NCI-H2171 treated with DMSO at 0.1 percent for 48 hours (cell line): ENCODE results near the gene SLC39A11.

ENCODE experiments used
- DNase-seq: peaks from one replicate; lab custom pipeline; 2025; lab: John Stamatoyannopoulos, UW

The SLC39A11 gene

GRCh38 chr17:72870367-72870985, 222.0 kb downstream of the SLC39A11 start:
- DNase-seq, result no peak

GRCh38 chr17:72869630-72870029, 222.9 kb downstream of the SLC39A11 start:
- DNase-seq, result peak; percentile 11

- no peak for DNase-seq
These were observed 226.5 kb downstream of the SLC39A11 start for GRCh38 chr17:72865954-72866353.

GRCh38 chr17:72863526-72864211, 228.8 kb downstream of the SLC39A11 start:
- peak; percentile 60 for DNase-seq

- peak; percentile 73 for DNase-seq
These were observed 230.1 kb downstream of the SLC39A11 start for GRCh38 chr17:72862276-72862999.

- DNase-seq, result no peak
These were observed 230.7 kb downstream of the SLC39A11 start for GRCh38 chr17:72861811-72862210.

- no peak for DNase-seq
These were observed 231.7 kb downstream of the SLC39A11 start for GRCh38 chr17:72860778-72861177.

GRCh38 chr17:72858826-72859495, 233.5 kb downstream of the SLC39A11 start:
- no peak for DNase-seq

GRCh38 chr17:72853440-72854415, 238.8 kb downstream of the SLC39A11 start:
- DNase-seq, result no peak

GRCh38 chr17:72852277-72852938, 240.1 kb downstream of the SLC39A11 start:
- DNase-seq, result no peak

- no peak for DNase-seq
These were observed 241.9 kb downstream of the SLC39A11 start for GRCh38 chr17:72850410-72851118.

- no peak for DNase-seq
These were observed 246.1 kb downstream of the SLC39A11 start for GRCh38 chr17:72846399-72846798.

GRCh38 chr17:72843591-72843990, 248.9 kb downstream of the SLC39A11 start:
- DNase-seq, result no peak

GRCh38 chr17:72840019-72840418, 252.5 kb downstream of the SLC39A11 start:
- no peak for DNase-seq

GRCh38 chr17:72839131-72839725, 253.3 kb downstream of the SLC39A11 start:
- DNase-seq, result no peak

- DNase-seq, result no peak
These were observed 253.9 kb downstream of the SLC39A11 start for GRCh38 chr17:72838581-72838980.

GRCh38 chr17:72838068-72838467, 254.4 kb downstream of the SLC39A11 start:
- no peak for DNase-seq

- no peak for DNase-seq
These were observed 255.2 kb downstream of the SLC39A11 start for GRCh38 chr17:72837335-72837734.

- DNase-seq, result no peak
These were observed 259.2 kb downstream of the SLC39A11 start for GRCh38 chr17:72833128-72833765.
